ENCODE results near the gene BCAR1. TPM values are rescaled to one million over a fixed set of nuclear protein-coding genes. Genes with fewer than 3 reads are reported as not detected.

The BCAR1 gene
- total RNA-seq, 3 donors from 2014 or later (not counting 1 experiment from before 2014, with no cell fraction given) = not detected

DNA sequence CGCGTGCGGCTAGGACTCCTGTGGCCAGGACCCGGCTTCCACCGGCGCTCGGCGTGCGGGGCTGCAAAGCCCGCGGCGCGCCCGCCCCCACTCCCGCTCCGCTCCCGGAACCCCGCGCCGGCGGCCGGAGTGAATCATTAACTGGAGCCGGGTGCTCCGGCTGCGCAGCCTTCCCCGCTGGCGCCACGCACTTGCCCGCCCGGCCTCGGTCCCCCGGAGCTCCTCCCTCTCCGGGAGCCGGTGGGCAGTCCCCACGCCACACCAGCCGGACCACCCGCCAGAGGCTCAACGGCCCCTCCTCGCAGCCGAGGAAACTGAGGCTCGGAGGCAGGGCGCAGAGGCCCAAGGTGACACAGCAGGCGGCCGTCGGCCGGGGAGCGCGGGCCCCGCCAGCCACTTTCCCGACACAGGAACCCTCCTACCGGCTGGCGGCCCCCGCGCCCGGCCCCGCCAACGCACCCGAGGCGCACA is 580 bp downstream of the BCAR1 start:
- 1% methylated on average over 59 of the region's 59 CpGs for WGBS (ENCODE audit: insufficient coverage)
- H3K4me3 Mint-ChIP-seq = no peak overlapping the region
- H3K27me3 Mint-ChIP-seq (ENCODE audit: low read depth in 2 of 2) = peaks cover 56 to 61% of the 10 kb centered on the region in 2 donors
- Histone ChIP-seq H3K4me1 (ENCODE audit: control insufficient read depth, insufficient read depth, low read length) (peaks cover 14% of the 10 kb centered on the region), H3K27me3 (ENCODE audit: control insufficient read depth, insufficient read depth, low read length) (peaks cover 27% of the 10 kb centered on the region), H3K27ac (ENCODE audit: low read length) (no peak overlapping the region), H3K9me3 (ENCODE audit: control insufficient read depth, insufficient read depth, low read length) (no peaks in the 10 kb centered on the region), H3K36me3 (ENCODE audit: control insufficient read depth, insufficient read depth, low read length) (no peaks in the 10 kb centered on the region), H3K4me3 (ENCODE audit: low read length) (no peak overlapping the region)
- intact Hi-C loops (cut with micrococcal nuclease) = no loop called here
- H3K4me1 Mint-ChIP-seq = peaks cover 0 to 17% of the 10 kb centered on the region in 2 donors
- H3K9me3 Mint-ChIP-seq = no peaks in the 10 kb centered on the region
- H3K36me3 Mint-ChIP-seq = no peaks in the 10 kb centered on the region
- ATAC-seq (no peak), DNase-seq (no peak)
- no peak overlapping the region for H3K27ac Mint-ChIP-seq
- TF ChIP-seq, protein P1, sequence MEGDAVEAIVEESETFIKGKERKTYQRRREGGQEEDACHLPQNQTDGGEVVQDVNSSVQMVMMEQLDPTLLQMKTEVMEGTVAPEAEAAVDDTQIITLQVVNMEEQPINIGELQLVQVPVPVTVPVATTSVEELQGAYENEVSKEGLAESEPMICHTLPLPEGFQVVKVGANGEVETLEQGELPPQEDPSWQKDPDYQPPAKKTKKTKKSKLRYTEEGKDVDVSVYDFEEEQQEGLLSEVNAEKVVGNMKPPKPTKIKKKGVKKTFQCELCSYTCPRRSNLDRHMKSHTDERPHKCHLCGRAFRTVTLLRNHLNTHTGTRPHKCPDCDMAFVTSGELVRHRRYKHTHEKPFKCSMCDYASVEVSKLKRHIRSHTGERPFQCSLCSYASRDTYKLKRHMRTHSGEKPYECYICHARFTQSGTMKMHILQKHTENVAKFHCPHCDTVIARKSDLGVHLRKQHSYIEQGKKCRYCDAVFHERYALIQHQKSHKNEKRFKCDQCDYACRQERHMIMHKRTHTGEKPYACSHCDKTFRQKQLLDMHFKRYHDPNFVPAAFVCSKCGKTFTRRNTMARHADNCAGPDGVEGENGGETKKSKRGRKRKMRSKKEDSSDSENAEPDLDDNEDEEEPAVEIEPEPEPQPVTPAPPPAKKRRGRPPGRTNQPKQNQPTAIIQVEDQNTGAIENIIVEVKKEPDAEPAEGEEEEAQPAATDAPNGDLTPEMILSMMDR (IDR thresholded peaks at IDR 0.05) = no peak

DNA sequence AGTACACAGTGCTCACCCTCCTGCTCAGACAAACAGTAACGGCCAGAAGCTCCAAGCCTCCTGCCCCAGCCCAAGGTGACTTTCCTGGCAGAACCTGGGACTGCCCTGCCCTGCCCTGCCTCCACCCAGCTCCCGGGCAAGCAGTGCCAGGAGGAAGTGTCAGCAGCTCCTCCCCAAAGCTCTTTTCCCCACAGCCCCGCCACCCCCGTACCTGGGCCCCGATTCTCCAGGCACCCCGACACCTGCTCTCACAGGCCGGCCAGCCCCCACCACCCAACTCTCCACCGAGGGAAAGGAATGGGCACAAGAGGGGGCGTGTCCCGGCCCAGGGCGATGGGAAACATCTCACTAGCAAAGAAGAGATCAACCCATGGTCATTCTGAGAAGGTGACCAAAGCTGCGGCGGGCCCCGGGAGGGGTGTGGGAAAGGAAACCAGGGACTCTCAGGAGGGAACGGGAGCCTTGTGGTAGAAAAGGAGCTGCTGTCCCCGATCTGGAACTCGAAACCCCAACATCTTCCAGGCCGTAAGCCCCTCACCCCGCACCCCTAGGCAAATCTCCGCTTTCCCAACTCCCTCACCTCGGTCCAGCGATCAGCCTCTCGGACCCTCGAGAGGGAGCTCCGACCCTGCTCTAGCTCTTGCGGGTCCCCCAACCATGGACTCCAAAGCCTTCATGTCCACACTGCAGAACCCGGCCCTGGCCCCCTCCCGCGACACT is 1.2 kb downstream of the BCAR1 start:
- H3K27me3 ChIP-seq (ENCODE audit: control insufficient read depth, insufficient read depth, low read length) = peaks cover 27% of the 10 kb centered on the region
- no peak overlapping the region for H3K27ac Mint-ChIP-seq
- no peaks in the 10 kb centered on the region for H3K9me3 Mint-ChIP-seq
- TF ChIP-seq, protein P1 (IDR thresholded peaks at IDR 0.05) = no peak
- peaks cover 14% of the 10 kb centered on the region for H3K4me1 ChIP-seq (ENCODE audit: control insufficient read depth, insufficient read depth, low read length)
- peak overlapping the region; percentile 25 for H3K4me3 Mint-ChIP-seq
- H3K27ac ChIP-seq (ENCODE audit: low read length) = no peak overlapping the region
- H3K4me3 ChIP-seq (ENCODE audit: low read length) = no peak overlapping the region
- peaks cover 55 to 60% of the 10 kb centered on the region in 2 donors for H3K27me3 Mint-ChIP-seq (ENCODE audit: low read depth in 2 of 2)
- no peaks in the 10 kb centered on the region for H3K36me3 ChIP-seq (ENCODE audit: control insufficient read depth, insufficient read depth, low read length)
- intact Hi-C loops (cut with micrococcal nuclease) = no loop called here
- no peak for ATAC-seq
- no peaks in the 10 kb centered on the region for H3K9me3 ChIP-seq (ENCODE audit: control insufficient read depth, insufficient read depth, low read length)
- no peak for DNase-seq
- peaks cover 0 to 17% of the 10 kb centered on the region in 2 donors for H3K4me1 Mint-ChIP-seq
- H3K36me3 Mint-ChIP-seq = no peaks in the 10 kb centered on the region
- WGBS (ENCODE audit: insufficient coverage) = 5% methylated on average over 29 of the region's 29 CpGs

DNA sequence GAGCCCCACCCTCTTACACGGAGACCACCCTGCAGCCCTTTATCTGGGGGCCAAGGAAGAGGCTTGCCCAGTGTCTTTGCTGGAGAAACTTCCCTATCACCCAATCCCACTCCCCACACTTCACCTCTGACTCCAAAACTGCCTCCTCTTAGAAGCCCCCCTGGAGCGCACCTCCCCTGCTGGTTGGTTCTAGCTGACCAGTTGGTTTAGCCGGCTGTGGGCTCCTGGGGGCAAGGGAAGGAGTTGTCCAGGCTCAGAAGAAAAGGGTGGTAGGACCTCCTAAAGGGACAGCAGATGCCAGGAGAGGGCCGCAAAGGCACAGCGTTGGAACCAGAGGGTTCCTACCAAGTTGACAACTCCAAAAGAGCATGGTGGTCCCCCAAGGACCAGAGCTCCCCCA is 2.0 kb downstream of the BCAR1 start:
- no peak overlapping the region for H3K27ac ChIP-seq (ENCODE audit: low read length)
- TF ChIP-seq, protein P1 (IDR thresholded peaks at IDR 0.05) = no peak
- 89% methylated on average over 5 of the region's 5 CpGs for WGBS (ENCODE audit: insufficient coverage)
- no peaks in the 10 kb centered on the region for H3K9me3 ChIP-seq (ENCODE audit: control insufficient read depth, insufficient read depth, low read length)
- Mint-ChIP-seq H3K4me1 (peaks cover 0 to 18% of the 10 kb centered on the region in 2 donors), H3K27me3 (ENCODE audit: low read depth in 2 of 2) (peaks cover 51 to 57% of the 10 kb centered on the region in 2 donors), H3K9me3 (no peaks in the 10 kb centered on the region), H3K36me3 (no peaks in the 10 kb centered on the region), H3K27ac (no peak overlapping the region), H3K4me3 (no peak overlapping the region)
- DNase-seq (no peak), ATAC-seq (no peak)
- peaks cover 26% of the 10 kb centered on the region for H3K27me3 ChIP-seq (ENCODE audit: control insufficient read depth, insufficient read depth, low read length)
- H3K4me1 ChIP-seq (ENCODE audit: control insufficient read depth, insufficient read depth, low read length) = peaks cover 14% of the 10 kb centered on the region
- H3K36me3 ChIP-seq (ENCODE audit: control insufficient read depth, insufficient read depth, low read length) = no peaks in the 10 kb centered on the region
- intact Hi-C loops (cut with micrococcal nuclease) = no loop called here
- H3K4me3 ChIP-seq (ENCODE audit: low read length) = no peak overlapping the region

All from natural killer cell (primary cell).